ENCODE data around the gene ALPI.

Gene ALPI

DNA sequence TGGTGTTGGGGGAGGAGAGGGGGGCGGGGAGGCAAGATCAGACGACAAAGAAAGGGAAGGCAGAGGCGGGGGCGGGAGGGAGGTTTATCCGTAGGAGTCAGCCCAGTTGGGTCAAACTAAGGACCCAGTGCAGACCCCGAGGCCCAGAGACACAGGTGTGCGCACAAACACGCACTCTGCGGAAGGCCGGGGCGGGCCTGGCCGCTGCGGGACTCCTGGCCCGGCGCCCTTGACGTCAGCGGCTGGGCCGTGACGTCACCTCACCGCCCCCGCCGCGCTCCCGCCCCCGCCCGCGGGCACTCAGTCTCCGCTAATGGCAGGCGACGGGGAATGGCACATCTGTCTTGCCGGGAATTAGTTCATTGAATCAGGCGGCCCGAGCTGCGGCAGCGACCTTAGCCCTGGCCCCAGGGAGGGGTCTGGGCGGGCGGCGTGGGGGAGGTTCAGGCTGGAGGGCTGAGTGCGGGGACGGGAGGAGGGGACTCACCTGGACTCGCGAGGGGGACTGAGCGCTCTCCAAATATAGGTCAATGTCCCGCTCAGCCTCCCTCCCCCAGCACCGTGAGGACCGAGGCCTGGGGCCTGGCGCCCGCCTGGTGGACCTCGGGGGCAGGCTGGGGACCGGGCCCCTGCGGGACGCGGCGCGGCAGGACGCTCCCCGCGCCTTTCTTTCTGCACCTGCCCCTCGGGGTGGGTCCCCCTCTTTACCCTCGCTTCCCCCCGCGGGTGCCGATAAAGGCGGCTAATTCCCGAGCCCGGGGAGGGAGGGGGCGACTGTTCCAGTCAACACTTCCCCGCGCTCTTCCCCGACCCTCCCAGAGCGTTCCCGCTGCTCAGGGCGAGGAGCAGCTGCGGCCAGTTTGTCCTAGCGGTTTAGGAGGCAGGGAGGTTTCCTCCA, 47.2 kb downstream of the ALPI start:
- DNase-seq, result peak; percentile 24

DNA sequence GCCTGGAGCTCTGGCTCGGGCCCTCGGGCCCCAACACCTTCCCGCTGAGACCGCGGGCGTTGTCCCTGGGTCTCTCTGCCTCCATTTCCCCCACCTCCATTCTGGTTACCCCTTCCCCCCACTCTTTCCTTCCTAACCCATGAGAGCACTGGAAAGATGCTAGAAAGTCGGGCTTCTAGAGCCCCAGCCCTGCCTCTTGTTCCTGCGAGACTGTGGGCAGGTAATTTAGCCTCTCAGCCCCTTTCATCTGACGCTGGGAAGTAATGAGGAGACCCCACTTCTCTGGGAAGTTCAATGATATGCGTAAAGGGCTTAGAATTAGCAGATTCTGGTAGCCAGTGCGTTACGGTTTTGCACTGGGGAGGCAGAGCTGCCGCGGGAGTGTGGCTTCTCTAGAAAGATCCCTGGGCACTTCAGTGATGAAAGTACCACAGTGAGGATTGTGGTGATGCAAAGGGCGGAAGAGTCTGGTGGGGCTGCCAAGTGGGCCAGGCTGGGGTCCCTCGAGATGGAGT, 47.9 kb downstream of the ALPI start:
- DNase-seq, result no peak

GRCh38 chr2:232504438-232504837, 48.5 kb downstream of the ALPI start:
- peak; percentile 21 for DNase-seq

GRCh38 chr2:232505856-232506255, 49.9 kb downstream of the ALPI start:
- no peak for DNase-seq

GRCh38 chr2:232506709-232507108, 50.8 kb downstream of the ALPI start:
- no peak for DNase-seq

GRCh38 chr2:232508251-232508650, 52.3 kb downstream of the ALPI start:
- DNase-seq, result no peak
